T-cell (primary cell): ENCODE results near the gene LHB. TPM values are rescaled to one million over a fixed set of nuclear protein-coding genes. Genes with fewer than 3 reads are reported as not detected.

ENCODE experiments used
- ATAC-seq, 4 experiments: fragments of 200-7000 bp in 3 of 4; fragments of 150-1000 bp in 1 of 4; cut with Tn5 transposase; replicated peaks in 1 of 4; 1 replicate in 3 of 4; 2 replicates in 1 of 4; pipeline ENCODE4 v1.10.0; 2021; ENCODE audit warnings: moderate library complexity in 3 of 4, mild to moderate bottlenecking in 2 of 4, moderate number of reproducible peaks in 1 of 4
- CTCF ChIA-PET, 2 donors: fragments of 300-600 bp; sonication (Branson Sonifier 250); formaldehyde crosslinking; loops; one replicate each; lab custom pipeline; 2022; ENCODE audit warnings: antibody characterized with exemption in 2 of 2; lab: Charles Lee
- POLR2A ChIA-PET, 2 donors: fragments of 300-600 bp; sonication (Branson Sonifier 250); formaldehyde crosslinking; loops; one replicate each; lab custom pipeline; 2022; ENCODE audit warnings: antibody characterized with exemption in 2 of 2; lab: Charles Lee
- DNase-seq, 35 experiments: peaks; one replicate each; pipeline versions ENCODE4 v3.0.0 to v3.0.0-alpha.2; 2013 to 2023
- H3K27ac ChIP-seq: one replicate; pipeline ENCODE4 v1.5.1; 2013; ENCODE audit warnings: low read length
- H3K27me3 ChIP-seq, 2 experiments: replicated peaks in 1 of 2; 1 replicate in 1 of 2; 2 replicates in 1 of 2; pipeline versions ENCODE4 v1.6.1 to v1.7.0; 2013; ENCODE audit warnings: low read length in 1 of 2, mixed read lengths in 1 of 2; ENCODE audit not compliant: control insufficient read depth in 2 of 2, insufficient read depth in 2 of 2; ENCODE audit errors: extremely low read depth in 1 of 2
- H3K36me3 ChIP-seq, 2 donors: 1 replicate in 1 of 2; 2 replicates in 1 of 2; pipeline versions ENCODE4 v1.6.1 to v1.7.0; 2013; ENCODE audit warnings: low read length in 1 of 2; ENCODE audit not compliant: control insufficient read depth in 2 of 2, insufficient read depth in 1 of 2; ENCODE audit errors: extremely low read depth in 1 of 2
- H3K4me1 ChIP-seq, 2 experiments: 1 replicate in 1 of 2; 2 replicates in 1 of 2; pipeline versions ENCODE4 v1.6.1 to v1.7.0; 2013; ENCODE audit warnings: low read length in 2 of 2, mixed read lengths in 1 of 2; ENCODE audit not compliant: insufficient read depth in 2 of 2, control insufficient read depth in 1 of 2; ENCODE audit errors: extremely low read depth in 1 of 2
- H3K4me3 ChIP-seq, 2 donors: 1 replicate in 1 of 2; 2 replicates in 1 of 2; pipeline versions ENCODE4 v1.5.1 to v1.7.0; 2013; ENCODE audit warnings: mild to moderate bottlenecking in 2 of 2, low read length in 1 of 2, moderate library complexity in 1 of 2; ENCODE audit not compliant: control insufficient read depth in 1 of 2; ENCODE audit errors: extremely low read depth in 1 of 2
- H3K9me3 ChIP-seq: 2 replicates; pipeline ENCODE4 v1.7.0; 2013
- H3K27ac Mint-ChIP-seq, 2 donors: one replicate each; pipeline ENCODE4 v1.8.0; 2020 to 2021; ENCODE audit warnings: mild to moderate bottlenecking in 2 of 2, mixed read lengths in 2 of 2
- H3K27me3 Mint-ChIP-seq, 2 donors: one replicate each; pipeline ENCODE4 v1.8.0; 2021 to 2022; ENCODE audit warnings: mixed read lengths in 2 of 2
- H3K36me3 Mint-ChIP-seq: one replicate; pipeline ENCODE4 v1.8.0; 2021; ENCODE audit warnings: mixed read lengths
- H3K4me1 Mint-ChIP-seq, 3 donors: one replicate each; pipeline ENCODE4 v1.8.0; 2020 to 2022; ENCODE audit warnings: mixed read lengths in 3 of 3, mild to moderate bottlenecking in 1 of 3
- H3K4me3 Mint-ChIP-seq, 3 donors: one replicate each; pipeline ENCODE4 v1.8.0; 2020 to 2022; ENCODE audit warnings: mild to moderate bottlenecking in 3 of 3, mixed read lengths in 3 of 3, moderate library complexity in 3 of 3
- H3K9me3 Mint-ChIP-seq, 3 donors: one replicate each; pipeline ENCODE4 v1.8.0; 2020 to 2022; ENCODE audit warnings: mixed read lengths in 3 of 3
- WGBS: methylation state at CpG from one replicate; pipeline ENCODE4 v1.1.5; 2013; ENCODE audit warnings: missing lambda C conversion rate; ENCODE audit not compliant: insufficient coverage; 5-methylcytosine and 5-hydroxymethylcytosine counted together
- total RNA-seq, 35 experiments: library from RNA in 6 of 35; stranded (reverse) in 6 of 35; fragments of 120-200 nt in 1 of 35; gene quantifications; one replicate each; pipeline versions ENCODE4 v1.2.1 to v1.2.4 and lab custom pipeline; 2013 to 2026

Gene LHB
- total RNA-seq, 5 donors from 2014 or later (not counting 1 experiment from before 2014, with no cell fraction given), result 0.57 TPM; not detected in 4

DNA sequence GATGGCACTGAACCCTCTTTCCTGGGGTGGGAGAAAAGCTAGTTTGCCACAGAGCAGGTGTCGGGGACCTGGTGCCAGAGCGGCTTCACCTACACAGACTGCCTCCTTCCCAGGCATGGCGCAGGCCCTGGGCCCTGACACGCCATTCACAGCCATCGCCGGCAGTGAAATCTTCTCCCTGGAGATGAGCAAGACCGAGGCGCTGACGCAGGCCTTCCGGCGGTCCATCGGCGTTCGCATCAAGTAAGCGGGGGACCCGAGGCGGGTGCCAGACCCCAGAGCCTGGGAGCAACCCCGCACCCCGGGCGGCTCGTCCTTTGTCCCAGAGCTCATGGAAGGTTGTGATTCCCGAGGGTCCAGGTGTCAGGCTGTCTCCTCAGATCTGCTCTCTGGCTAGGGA is 10.0 kb downstream of the LHB start:
- Histone ChIP-seq H3K9me3 (no peaks in the 10 kb centered on the region), H3K4me3 (no peak overlapping the region), H3K27ac (no peak overlapping the region), H3K4me1 (no peaks in the 10 kb centered on the region), H3K27me3 (no peaks in the 10 kb centered on the region), H3K36me3 (peaks cover 25 to 48% of the 10 kb centered on the region in 2 donors)
- peaks cover 20% of the 10 kb centered on the region for H3K36me3 Mint-ChIP-seq
- ATAC-seq (no peak), DNase-seq (no peak)
- no peaks in the 10 kb centered on the region for H3K27me3 Mint-ChIP-seq
- WGBS, result 97% methylated on average over 22 of the region's 22 CpGs
- no peaks in the 10 kb centered on the region for H3K9me3 Mint-ChIP-seq
- no peaks in the 10 kb centered on the region for H3K4me1 Mint-ChIP-seq
- CTCF ChIA-PET, result no interaction called here
- POLR2A ChIA-PET, result no interaction called here
- no peak overlapping the region for H3K27ac Mint-ChIP-seq
- H3K4me3 Mint-ChIP-seq, result no peak overlapping the region

GRCh38 chr19:49004964-49005614 is 11.8 kb downstream of the LHB start:
- peaks cover 17% of the 10 kb centered on the region for H3K36me3 Mint-ChIP-seq
- 98% methylated on average over 3 of the region's 7 CpGs for WGBS
- no peaks in the 10 kb centered on the region for H3K9me3 Mint-ChIP-seq
- ATAC-seq (no peak), DNase-seq (no peak)
- no peak overlapping the region for H3K4me3 Mint-ChIP-seq
- Histone ChIP-seq H3K4me3 (no peak overlapping the region), H3K27ac (no peak overlapping the region), H3K27me3 (no peaks in the 10 kb centered on the region), H3K36me3 (peaks cover 13 to 44% of the 10 kb centered on the region in 2 donors), H3K9me3 (no peaks in the 10 kb centered on the region), H3K4me1 (no peaks in the 10 kb centered on the region)
- peaks cover 0 to under 1% (median under 1%) of the 10 kb centered on the region in 3 donors for H3K4me1 Mint-ChIP-seq
- CTCF ChIA-PET, result no interaction called here
- H3K27me3 Mint-ChIP-seq, result no peaks in the 10 kb centered on the region
- H3K27ac Mint-ChIP-seq, result no peak overlapping the region
- POLR2A ChIA-PET, result interaction anchor here in 1 of 2 donors (0.6 kb wide), 1 partner anchor 99 kb away, joined by 5 read pairs; no protein-coding TSS in a partner anchor

DNA sequence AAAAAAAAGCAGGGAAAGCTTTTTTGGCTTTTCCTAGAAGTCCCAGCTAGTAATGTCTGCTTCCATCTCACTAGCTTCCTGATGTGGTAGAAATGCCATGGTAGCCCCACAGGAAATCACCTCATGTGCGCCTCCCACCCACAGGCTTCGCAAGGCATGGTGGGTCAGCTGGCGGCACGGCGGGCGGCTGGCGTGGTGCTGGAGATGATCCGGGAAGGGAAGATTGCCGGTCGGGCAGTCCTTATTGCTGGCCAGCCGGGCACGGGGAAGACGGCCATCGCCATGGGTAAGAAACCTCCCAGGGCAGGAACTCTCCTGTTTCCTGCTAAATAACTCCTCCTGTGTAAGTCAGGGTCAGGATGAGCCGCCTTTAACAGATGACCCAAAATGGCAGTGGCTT is 12.8 kb downstream of the LHB start:
- Mint-ChIP-seq H3K9me3 (no peaks in the 10 kb centered on the region), H3K4me1 (peaks cover 0 to 10% (median 7%) of the 10 kb centered on the region in 3 donors), H3K4me3 (no peak overlapping the region), H3K36me3 (peaks cover 23% of the 10 kb centered on the region), H3K27ac (no peak overlapping the region), H3K27me3 (no peaks in the 10 kb centered on the region)
- H3K4me3 ChIP-seq, result no peak overlapping the region
- H3K27me3 ChIP-seq, result no peaks in the 10 kb centered on the region
- WGBS, result 98% methylated on average over 14 of the region's 15 CpGs
- no peak for ATAC-seq
- H3K36me3 ChIP-seq, result peaks cover 10 to 42% of the 10 kb centered on the region in 2 donors
- ChIA-PET POLR2A (no interaction called here), CTCF (interaction anchor here (0.6 to 0.7 kb wide), 3 partner anchors 22 to 111 kb away, joined by 4 to 5 read pairs (median 4); no protein-coding TSS in a partner anchor)
- DNase-seq, result no peak
- H3K4me1 ChIP-seq, result peaks cover 0 to 9% of the 10 kb centered on the region in 2 experiments
- H3K27ac ChIP-seq, result no peak overlapping the region
- no peaks in the 10 kb centered on the region for H3K9me3 ChIP-seq

GRCh38 chr19:48999481-49000325 is 17.2 kb downstream of the LHB start:
- Histone ChIP-seq H3K4me3 (no peak overlapping the region), H3K36me3 (peaks cover 4 to 18% of the 10 kb centered on the region in 2 donors), H3K9me3 (no peaks in the 10 kb centered on the region), H3K27me3 (no peaks in the 10 kb centered on the region), H3K4me1 (peaks cover 0 to 15% of the 10 kb centered on the region in 2 experiments), H3K27ac (no peak overlapping the region)
- 71% methylated on average over 14 of the region's 16 CpGs for WGBS
- Mint-ChIP-seq H3K27me3 (no peaks in the 10 kb centered on the region), H3K4me3 (no peak overlapping the region), H3K36me3 (peaks cover 11% of the 10 kb centered on the region), H3K9me3 (no peaks in the 10 kb centered on the region), H3K27ac (no peak overlapping the region), H3K4me1 (peaks cover 15 to 21% (median 20%) of the 10 kb centered on the region in 3 donors)
- POLR2A ChIA-PET, result interaction anchor here in 1 of 2 donors (0.5 to 0.6 kb wide), 2 partner anchors 92 to 354 kb away, joined by 4 to 12 read pairs; no protein-coding TSS in a partner anchor
- CTCF ChIA-PET, result interaction anchor here (0.6 to 1.6 kb wide), 6 partner anchors 9 to 199 kb away, joined by 3 to 7 read pairs (median 5); partner anchors contain the start of gene HSD17B14 (in 1 of the 2)
- peak; percentile 42 to 76 (median 63) for DNase-seq
- ATAC-seq, result peak; percentile 75 to 89 (median 84)

DNA sequence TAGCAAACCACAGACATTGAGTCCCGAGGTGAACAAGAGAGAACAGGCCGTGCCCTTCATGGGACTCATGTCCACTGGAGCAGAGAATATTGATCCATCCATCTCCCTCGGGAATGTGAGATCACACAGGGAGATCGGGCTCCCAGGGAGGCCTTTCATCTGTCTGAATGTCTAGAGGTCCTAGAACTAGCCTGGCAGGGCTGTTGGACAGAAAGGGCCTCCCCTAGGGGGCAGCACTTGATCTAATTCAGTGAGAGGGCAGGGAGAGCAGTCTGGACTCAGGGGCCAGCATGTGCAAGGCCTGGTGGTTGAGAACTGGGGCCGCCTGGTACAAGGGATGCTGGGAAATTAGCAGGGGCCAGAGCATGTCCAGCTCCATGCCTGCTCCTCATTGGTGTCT is 18.9 kb downstream of the LHB start:
- 78% methylated on average over 4 of the region's 5 CpGs for WGBS
- no peak overlapping the region for H3K4me3 Mint-ChIP-seq
- no peak overlapping the region for H3K27ac ChIP-seq
- H3K4me1 Mint-ChIP-seq, result peaks cover 27 to 31% (median 30%) of the 10 kb centered on the region in 3 donors
- H3K27me3 ChIP-seq, result no peaks in the 10 kb centered on the region
- peaks cover 3 to 25% of the 10 kb centered on the region in 2 experiments for H3K4me1 ChIP-seq
- peaks cover 0 to 4% of the 10 kb centered on the region in 2 donors for H3K36me3 ChIP-seq
- peak in 20 of 35 experiments; percentile 20 to 55 (median 34) for DNase-seq
- H3K9me3 Mint-ChIP-seq, result no peaks in the 10 kb centered on the region
- H3K4me3 ChIP-seq, result no peak overlapping the region
- ChIA-PET CTCF (interaction anchor here in 1 of 2 donors (0.5 to 0.9 kb wide), 3 partner anchors 22 to 66 kb away, joined by 3 read pairs; no protein-coding TSS in a partner anchor), POLR2A (interaction anchor here in 1 of 2 donors (0.5 kb wide), 1 partner anchor 25 kb away, joined by 4 read pairs; no protein-coding TSS in a partner anchor)
- no peaks in the 10 kb centered on the region for H3K9me3 ChIP-seq
- H3K27me3 Mint-ChIP-seq, result no peaks in the 10 kb centered on the region
- no peak overlapping the region for H3K27ac Mint-ChIP-seq
- no peak for ATAC-seq
- H3K36me3 Mint-ChIP-seq, result peaks cover 5% of the 10 kb centered on the region

GRCh38 chr19:48994035-48994386 is 22.9 kb downstream of the LHB start:
- Mint-ChIP-seq H3K27ac (peak overlapping the region; percentile 92 to 95), H3K4me3 (peak overlapping the region; percentile 92 to 95 (median 94)), H3K4me1 (peaks cover 41 to 53% (median 46%) of the 10 kb centered on the region in 3 donors), H3K27me3 (no peaks in the 10 kb centered on the region), H3K9me3 (no peaks in the 10 kb centered on the region), H3K36me3 (peaks cover 5% of the 10 kb centered on the region)
- POLR2A ChIA-PET, result interaction anchor here (0.5 to 1.1 kb wide), 5 partner anchors 83 to 1883 kb away, joined by 3 to 5 read pairs (median 3); no protein-coding TSS in a partner anchor
- no peak for DNase-seq
- peaks cover 0 to 3% of the 10 kb centered on the region in 2 donors for H3K36me3 ChIP-seq
- CTCF ChIA-PET, result interaction anchor here (0.6 to 1.9 kb wide), 30 partner anchors 11 to 790 kb away, joined by 3 to 16 read pairs (median 4); partner anchors contain the start of genes HSD17B14 (in 1 of the 2), NUCB1 (in 1 of the 2), PIH1D1 (in 1 of the 2) and RPL18 (in 1 of the 2)
- H3K4me1 ChIP-seq, result peaks cover 3 to 41% of the 10 kb centered on the region in 2 experiments
- H3K27ac ChIP-seq, result peak overlapping the region; percentile 86
- peak overlapping the region; percentile 72 to 95 for H3K4me3 ChIP-seq
- ATAC-seq, result no peak
- WGBS, result 6% methylated on average over 6 of the region's 13 CpGs
- no peaks in the 10 kb centered on the region for H3K27me3 ChIP-seq
- no peaks in the 10 kb centered on the region for H3K9me3 ChIP-seq
